ENCODE measurements around the gene MIX23.

GRCh38 chr3:122343654-122344053 is 39.4 kb downstream of the MIX23 start:
- TF ChIP-seq CTCF (conservative IDR thresholded peaks at IDR 0.05; ENCODE audit: low read depth, low read length) (no peak), EZH2 (IDR thresholded peaks at IDR 0.05; ENCODE audit: low read length, unreplicated experiment) (no peak), EZH2phosphoT487 (IDR thresholded peaks at IDR 0.05; ENCODE audit: borderline replicate concordance, low read length) (no peak)

All from PC-3 (cell line).